GM18868 (cell line): Measurements from ENCODE around the gene COG8.
"Not testable (repeated sequence)": the region's sequence is repeated elsewhere in the genome, so short reads cannot be mapped to it uniquely, and the experiment has no call there.

Experiments used
- ATAC-seq: cut with Tn5 transposase; IDR thresholded peaks from one replicate; pipeline ENCODE4 v1.9.1; 2021; ENCODE audit warnings: mild to moderate bottlenecking, moderate library complexity; ENCODE audit not compliant: unreplicated experiment

The COG8 gene

GRCh38 chr16:69319826-69320739, 19.3 kb downstream of the COG8 start:
- ATAC-seq: no peak

- ATAC-seq: no peak
These were observed 20.0 kb downstream of the COG8 start for GRCh38 chr16:69319381-69319780.

DNA sequence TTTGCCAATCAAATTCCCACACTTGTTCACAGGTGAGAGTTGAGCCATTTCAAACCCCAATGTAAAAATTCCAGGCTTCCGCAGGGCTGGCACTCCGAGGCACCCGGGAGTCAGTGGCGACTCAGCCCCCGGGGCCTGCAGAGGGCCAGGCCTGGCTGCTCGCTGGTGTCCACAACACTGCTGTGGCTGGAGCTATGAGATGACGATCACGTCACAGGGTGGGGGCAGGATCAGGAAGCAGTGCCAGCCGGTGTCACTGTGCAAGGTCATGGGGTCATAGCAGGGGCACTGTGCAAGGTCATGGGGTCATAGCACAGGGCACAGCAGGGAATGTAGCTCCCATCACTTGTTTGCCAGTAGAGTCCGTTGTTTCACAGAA, 20.5 kb downstream of the COG8 start:
- no peak for ATAC-seq

DNA sequence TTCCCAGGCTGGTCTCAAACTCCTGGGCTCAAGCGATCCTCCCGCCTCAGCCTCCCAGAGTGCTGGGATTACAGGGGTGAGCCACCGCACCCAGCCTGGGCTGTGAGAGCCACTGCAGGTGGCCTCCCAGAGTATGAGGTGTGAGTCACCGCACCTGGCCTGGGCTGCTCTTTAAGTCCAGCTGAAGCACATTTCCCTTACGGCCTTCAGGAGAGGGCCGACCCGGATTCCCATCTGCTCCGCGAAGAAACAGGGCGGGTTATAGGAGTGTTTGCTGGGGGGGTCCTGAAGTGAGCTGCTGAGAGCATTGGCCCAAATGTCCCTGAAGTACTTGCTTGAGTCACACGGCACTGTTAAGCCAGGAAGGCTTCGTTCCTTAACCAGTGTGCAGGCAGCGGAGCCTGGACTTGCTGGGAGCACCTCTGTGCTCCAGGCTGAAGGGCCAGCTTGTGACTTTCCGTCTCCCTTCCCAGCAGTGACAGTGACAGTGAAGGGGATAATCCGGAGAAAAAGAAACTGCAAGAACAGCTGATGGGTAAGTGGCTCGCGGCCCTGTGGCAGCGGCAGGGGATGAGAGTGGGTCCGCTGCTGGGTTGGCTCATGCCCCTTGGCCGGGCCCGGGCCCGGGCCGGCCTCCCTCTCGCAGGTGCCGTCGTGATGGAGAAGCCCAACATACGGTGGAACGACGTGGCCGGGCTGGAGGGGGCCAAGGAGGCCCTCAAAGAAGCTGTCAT, 21.0 kb downstream of the COG8 start:
- no peak for ATAC-seq

GRCh38 chr16:69316595-69317034, 22.7 kb downstream of the COG8 start:
- ATAC-seq: no peak

- no peak for ATAC-seq
These were observed 23.7 kb downstream of the COG8 start for GRCh38 chr16:69315486-69316311.

- no peak for ATAC-seq
These were observed 24.8 kb downstream of the COG8 start for GRCh38 chr16:69314534-69314933.

DNA sequence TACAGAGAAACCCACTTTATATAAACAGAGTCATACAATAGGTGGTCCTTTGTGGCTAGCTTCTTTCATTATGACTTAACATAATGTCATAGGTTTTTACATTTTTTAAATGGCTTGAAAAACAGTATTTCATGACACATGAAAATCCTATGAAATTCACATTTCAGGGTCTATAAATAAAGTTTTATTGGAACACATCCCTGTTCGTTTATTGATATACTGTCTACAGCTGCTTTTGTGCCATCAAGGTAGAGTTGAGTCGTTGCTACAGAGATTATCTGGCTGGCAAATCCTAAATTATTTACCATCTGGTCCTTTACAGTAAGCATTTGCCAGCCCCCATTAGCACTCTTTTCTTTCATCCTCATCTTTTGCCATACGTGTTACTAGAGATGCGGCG, 25.9 kb downstream of the COG8 start:
- ATAC-seq: no peak

- ATAC-seq: peak; percentile 42
These were observed 27.6 kb downstream of the COG8 start for GRCh38 chr16:69311533-69312387.

- peak; percentile 95 for ATAC-seq
These were observed 28.5 kb downstream of the COG8 start, which contains the start of gene VPS4A for GRCh38 chr16:69310653-69311532. TSS of gene VPS4A (plus strand) at chr16:69311350. CDS start at chr16:69311512, 162 bp downstream.

- no peak for ATAC-seq
These were observed 30.0 kb downstream of the COG8 start for GRCh38 chr16:69309316-69309715.

- no peak for ATAC-seq
These were observed 31.5 kb downstream of the COG8 start for GRCh38 chr16:69307856-69308255.

DNA sequence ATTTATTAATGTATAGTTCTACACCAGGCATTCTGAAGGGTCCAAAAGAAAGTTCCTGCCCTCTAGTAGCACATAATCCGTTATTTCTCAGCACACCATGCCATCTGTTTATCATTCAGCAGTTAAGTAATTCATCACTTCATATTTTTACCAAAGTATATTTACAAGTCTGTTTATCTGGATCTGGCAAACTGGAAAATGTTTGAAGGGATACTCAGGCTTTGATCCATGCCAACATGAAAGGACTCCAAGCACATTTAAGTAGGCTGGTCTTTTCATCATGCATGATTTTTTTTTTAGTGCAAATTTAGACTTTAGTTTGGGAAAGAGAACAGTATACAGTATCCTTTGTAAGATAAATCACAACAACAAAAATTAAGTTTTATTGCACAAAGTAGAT, 32.3 kb downstream of the COG8 start:
- ATAC-seq: no peak

DNA sequence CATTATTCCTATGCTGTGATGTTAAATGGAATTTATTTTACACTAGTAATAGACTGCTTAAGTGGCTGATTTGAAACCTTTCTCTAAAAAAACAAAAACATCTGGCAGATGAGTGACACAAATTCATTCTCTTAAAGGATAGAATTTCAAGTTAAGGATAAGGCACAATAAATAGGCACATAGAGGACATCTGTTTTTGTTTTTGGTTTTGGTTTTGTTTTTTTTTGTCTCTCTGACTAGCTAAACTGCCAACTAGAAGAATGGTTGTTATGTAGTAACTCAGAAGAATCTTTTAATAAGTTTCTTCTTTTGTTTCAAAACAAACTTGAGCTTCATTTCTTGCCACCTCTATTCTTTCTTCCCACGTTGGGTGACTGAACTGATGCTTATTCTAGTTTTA, 33.3 kb downstream of the COG8 start:
- no peak for ATAC-seq

GRCh38 chr16:69302301-69302700, 37.1 kb downstream of the COG8 start:
- no peak for ATAC-seq

GRCh38 chr16:69301861-69302260, 37.5 kb downstream of the COG8 start:
- no peak for ATAC-seq

DNA sequence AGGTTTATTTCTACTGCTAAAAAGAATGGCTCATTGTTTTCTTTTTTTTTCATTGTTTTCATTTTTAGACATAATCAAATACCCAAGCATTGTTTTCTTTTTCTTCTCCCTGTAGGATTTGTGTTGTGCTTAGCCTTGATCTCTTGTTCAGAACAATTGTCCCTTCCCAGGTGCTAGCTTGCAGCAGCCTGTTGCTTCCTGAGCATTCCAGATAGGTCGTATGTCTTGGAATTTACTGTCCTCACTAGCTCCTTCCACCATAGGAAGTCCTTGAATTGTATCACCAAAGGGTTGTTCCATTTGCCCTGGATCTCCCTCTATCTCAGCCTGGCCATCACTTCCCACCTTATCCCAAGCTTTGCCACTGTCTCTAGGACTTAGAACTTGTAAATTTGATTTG, 38.2 kb downstream of the COG8 start:
- ATAC-seq: no peak

DNA sequence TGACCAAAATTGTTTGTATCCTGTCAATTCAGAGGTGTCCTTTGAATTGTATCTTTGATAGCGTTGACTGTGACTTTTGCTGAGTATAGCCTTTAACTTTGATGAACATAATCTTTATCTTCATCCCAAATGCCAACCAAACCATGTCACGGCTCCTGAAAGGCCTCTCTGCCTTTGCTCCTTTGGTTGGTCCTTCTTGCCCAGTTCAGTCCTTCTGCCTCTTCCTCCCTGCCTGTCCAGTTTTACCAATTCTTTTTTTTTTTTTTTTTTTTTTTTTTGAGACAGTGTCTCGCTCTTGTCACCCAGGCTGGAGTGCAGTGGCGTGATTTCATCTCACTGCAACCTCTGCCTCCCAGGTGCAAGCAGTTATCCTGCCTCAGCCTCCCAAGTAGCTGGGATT, 41.1 kb downstream of the COG8 start:
- ATAC-seq: no peak

GRCh38 chr16:69296771-69297170, 42.6 kb downstream of the COG8 start:
- ATAC-seq: not testable (repeated sequence)
